ENCODE data around the gene RCOR3.
A peak's percentile ranks its signal among the peaks of the same experiment; 100 is the strongest.

- TF ChIP-seq CTCF (IDR thresholded peaks at IDR 0.05) (no peak), POLR2AphosphoS5 (IDR thresholded peaks at IDR 0.05) (no peak), POLR2A (IDR thresholded peaks at IDR 0.05) (peak; percentile 0), EP300 (IDR thresholded peaks at IDR 0.05; ENCODE audit: low read depth) (no peak)
These were observed 71.2 kb downstream of the RCOR3 start for GRCh38 chr1:211330282-211330936.
